Panc1 (cell line): ENCODE data around the gene TNIK.

ENCODE experiments used
- POLR2AphosphoS5 ChIP-seq: IDR thresholded peaks from 2 replicates; pipeline ENCODE4 v1.6.1; 2012; ENCODE audit warnings: mild to moderate bottlenecking, low read depth, low read length, moderate library complexity
- TCF7L2 ChIP-seq: IDR thresholded peaks from 2 replicates; pipeline ENCODE4 v1.6.1; 2011; ENCODE audit warnings: mild to moderate bottlenecking, low read depth, low read length, inconsistent platforms
- TF ChIP-seq, protein P1 (sequence below): fragments of 450-650 bp; IDR thresholded peaks from 2 replicates; pipeline ENCODE4 v1.5.1; 2017; ENCODE audit warnings: mild to moderate bottlenecking
- TF ChIP-seq, protein P2 (sequence below), 2 experiments: IDR thresholded peaks; 2 replicates each; pipeline ENCODE4 v1.6.1; 2011 to 2012; ENCODE audit warnings: low read depth in 2 of 2, control low read depth in 1 of 2, low read length in 1 of 2, mild to moderate bottlenecking in 1 of 2, moderate library complexity in 1 of 2; ENCODE audit not compliant: insufficient read depth in 1 of 2

DNA sequence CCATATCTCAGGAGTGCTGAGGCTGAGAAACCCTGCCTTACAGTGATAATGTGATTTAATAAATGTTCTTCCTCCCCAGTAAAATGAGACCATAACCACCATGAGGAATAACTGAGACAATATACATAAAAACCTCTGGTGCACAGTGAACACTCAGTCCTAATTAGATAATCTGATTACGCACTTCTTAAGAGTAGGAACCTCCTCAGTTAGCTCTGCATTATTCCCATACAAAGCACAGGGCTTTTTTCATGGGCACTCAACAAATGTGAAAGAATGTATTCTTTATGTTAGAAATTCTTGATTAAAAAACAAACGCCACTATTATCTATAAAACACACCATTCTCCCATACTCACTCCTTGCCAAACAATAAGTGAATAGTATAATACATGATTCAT lies 97.0 kb downstream of the TNIK start:
- TF ChIP-seq, protein P1, sequence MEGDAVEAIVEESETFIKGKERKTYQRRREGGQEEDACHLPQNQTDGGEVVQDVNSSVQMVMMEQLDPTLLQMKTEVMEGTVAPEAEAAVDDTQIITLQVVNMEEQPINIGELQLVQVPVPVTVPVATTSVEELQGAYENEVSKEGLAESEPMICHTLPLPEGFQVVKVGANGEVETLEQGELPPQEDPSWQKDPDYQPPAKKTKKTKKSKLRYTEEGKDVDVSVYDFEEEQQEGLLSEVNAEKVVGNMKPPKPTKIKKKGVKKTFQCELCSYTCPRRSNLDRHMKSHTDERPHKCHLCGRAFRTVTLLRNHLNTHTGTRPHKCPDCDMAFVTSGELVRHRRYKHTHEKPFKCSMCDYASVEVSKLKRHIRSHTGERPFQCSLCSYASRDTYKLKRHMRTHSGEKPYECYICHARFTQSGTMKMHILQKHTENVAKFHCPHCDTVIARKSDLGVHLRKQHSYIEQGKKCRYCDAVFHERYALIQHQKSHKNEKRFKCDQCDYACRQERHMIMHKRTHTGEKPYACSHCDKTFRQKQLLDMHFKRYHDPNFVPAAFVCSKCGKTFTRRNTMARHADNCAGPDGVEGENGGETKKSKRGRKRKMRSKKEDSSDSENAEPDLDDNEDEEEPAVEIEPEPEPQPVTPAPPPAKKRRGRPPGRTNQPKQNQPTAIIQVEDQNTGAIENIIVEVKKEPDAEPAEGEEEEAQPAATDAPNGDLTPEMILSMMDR: no peak
- TF ChIP-seq POLR2AphosphoS5 (no peak), TCF7L2 (no peak)
- TF ChIP-seq, protein P2, sequence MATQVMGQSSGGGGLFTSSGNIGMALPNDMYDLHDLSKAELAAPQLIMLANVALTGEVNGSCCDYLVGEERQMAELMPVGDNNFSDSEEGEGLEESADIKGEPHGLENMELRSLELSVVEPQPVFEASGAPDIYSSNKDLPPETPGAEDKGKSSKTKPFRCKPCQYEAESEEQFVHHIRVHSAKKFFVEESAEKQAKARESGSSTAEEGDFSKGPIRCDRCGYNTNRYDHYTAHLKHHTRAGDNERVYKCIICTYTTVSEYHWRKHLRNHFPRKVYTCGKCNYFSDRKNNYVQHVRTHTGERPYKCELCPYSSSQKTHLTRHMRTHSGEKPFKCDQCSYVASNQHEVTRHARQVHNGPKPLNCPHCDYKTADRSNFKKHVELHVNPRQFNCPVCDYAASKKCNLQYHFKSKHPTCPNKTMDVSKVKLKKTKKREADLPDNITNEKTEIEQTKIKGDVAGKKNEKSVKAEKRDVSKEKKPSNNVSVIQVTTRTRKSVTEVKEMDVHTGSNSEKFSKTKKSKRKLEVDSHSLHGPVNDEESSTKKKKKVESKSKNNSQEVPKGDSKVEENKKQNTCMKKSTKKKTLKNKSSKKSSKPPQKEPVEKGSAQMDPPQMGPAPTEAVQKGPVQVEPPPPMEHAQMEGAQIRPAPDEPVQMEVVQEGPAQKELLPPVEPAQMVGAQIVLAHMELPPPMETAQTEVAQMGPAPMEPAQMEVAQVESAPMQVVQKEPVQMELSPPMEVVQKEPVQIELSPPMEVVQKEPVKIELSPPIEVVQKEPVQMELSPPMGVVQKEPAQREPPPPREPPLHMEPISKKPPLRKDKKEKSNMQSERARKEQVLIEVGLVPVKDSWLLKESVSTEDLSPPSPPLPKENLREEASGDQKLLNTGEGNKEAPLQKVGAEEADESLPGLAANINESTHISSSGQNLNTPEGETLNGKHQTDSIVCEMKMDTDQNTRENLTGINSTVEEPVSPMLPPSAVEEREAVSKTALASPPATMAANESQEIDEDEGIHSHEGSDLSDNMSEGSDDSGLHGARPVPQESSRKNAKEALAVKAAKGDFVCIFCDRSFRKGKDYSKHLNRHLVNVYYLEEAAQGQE (IDR thresholded peaks at IDR 0.05; ENCODE audit: insufficient read depth in 1 of 2, low read depth in 2 of 2, low read length in 1 of 2): no peak
